Tibial nerve (tissue), 4 donors: ENCODE data around the gene CCDC149.

ENCODE experiments used
- CTCF ChIP-seq, 5 experiments: fragments of 200-600 bp in 3 of 5; fragments of 450-650 bp in 2 of 5; sonication (generic) in 3 of 5; IDR thresholded peaks; one replicate each; pipeline ENCODE4 v1.5.1; 2016 to 2019; ENCODE audit warnings: antibody characterized with exemption in 5 of 5, mild to moderate bottlenecking in 3 of 5, moderate library complexity in 2 of 5
- EP300 ChIP-seq, 2 donors: sonication (generic); formaldehyde crosslinking; IDR thresholded peaks; one replicate each; pipeline ENCODE4 v1.6.1; 2017; ENCODE audit warnings: antibody characterized with exemption in 2 of 2, mild to moderate bottlenecking in 1 of 2
- POLR2A ChIP-seq, 2 donors: fragments of 450-650 bp; IDR thresholded peaks; one replicate each; pipeline ENCODE4 v1.6.1; 2017; ENCODE audit warnings: antibody characterized with exemption in 2 of 2, mild to moderate bottlenecking in 2 of 2, moderate library complexity in 2 of 2

GRCh38 chr4:24928708-24929107 is 15.9 kb upstream of the CCDC149 start:
- TF ChIP-seq POLR2A (IDR thresholded peaks at IDR 0.05) (no peak), CTCF (IDR thresholded peaks at IDR 0.05) (no peak), EP300 (IDR thresholded peaks at IDR 0.05) (no peak)
